HepG2 (cell line): ENCODE measurements around the gene FOXA1. TPM values are rescaled to one million over a fixed set of nuclear protein-coding genes. Genes with fewer than 3 reads are reported as not detected.

Experiments
- BRD4 ChIP-seq: sonication (generic); formaldehyde crosslinking; IDR thresholded peaks from 2 replicates; pipeline ENCODE4 v1.4.0; 2020; ENCODE audit warnings: missing genetic modification reagents
- CENPX ChIP-seq: sonication (generic); formaldehyde crosslinking; IDR thresholded peaks from 2 replicates; pipeline ENCODE4 v1.9.0; 2021; ENCODE audit warnings: mild to moderate bottlenecking, missing genetic modification reagents, moderate library complexity
- FOXA1 ChIP-seq, 2 experiments: fragments of 450-650 bp in 1 of 2; sonication (generic) in 1 of 2; formaldehyde crosslinking in 1 of 2; IDR thresholded peaks; 2 replicates each; pipeline versions ENCODE4 v1.4.0 to v1.6.1; 2016 to 2020; ENCODE audit warnings: missing genetic modification reagents in 1 of 2
- FOXK2 ChIP-seq: fragments of 450-650 bp; IDR thresholded peaks from 2 replicates; pipeline ENCODE4 v1.6.1; 2016
- HNRNPK ChIP-seq: fragments of 200-400 bp; formaldehyde crosslinking; IDR thresholded peaks from 2 replicates; pipeline ENCODE4 v1.6.1; 2018; ENCODE audit warnings: low read length, low read depth, moderate library complexity, mild to moderate bottlenecking; ENCODE audit not compliant: poor library complexity, severe bottlenecking
- LBX2 ChIP-seq: sonication (generic); formaldehyde crosslinking; IDR thresholded peaks from 2 replicates; pipeline ENCODE4 v1.5.0; 2020; ENCODE audit warnings: missing genetic modification reagents, mild to moderate bottlenecking, borderline replicate concordance
- MAX ChIP-seq: IDR thresholded peaks from 2 replicates; pipeline ENCODE4 v1.6.1; 2012; ENCODE audit warnings: inconsistent platforms
- MAZ ChIP-seq, 2 experiments: sonication (generic) in 1 of 2; formaldehyde crosslinking in 1 of 2; IDR thresholded peaks; 2 replicates each; pipeline versions ENCODE4 v1.5.0 to v1.6.1; 2012 to 2020; ENCODE audit warnings: low read depth in 2 of 2, mild to moderate bottlenecking in 2 of 2, borderline replicate concordance in 1 of 2, improper control_type of control experiment in 1 of 2, low read length in 1 of 2, missing genetic modification reagents in 1 of 2, moderate library complexity in 1 of 2
- MBNL3 ChIP-seq: fragments of 250-450 bp; sonication (Bioruptor Pico); conservative IDR thresholded peaks from 2 replicates; pipeline ENCODE4 v1.8.0; 2022; ENCODE audit warnings: mild to moderate bottlenecking, inconsistent platforms
- MEIS1 ChIP-seq: sonication (generic); formaldehyde crosslinking; IDR thresholded peaks from 2 replicates; pipeline ENCODE4 v1.9.0; 2021; ENCODE audit warnings: mild to moderate bottlenecking, missing genetic modification reagents, moderate library complexity, borderline replicate concordance
- NCOA1 ChIP-seq: sonication (generic); formaldehyde crosslinking; IDR thresholded peaks from 2 replicates; pipeline ENCODE4 v1.9.0; 2021; ENCODE audit warnings: missing genetic modification reagents
- NR3C1 ChIP-seq: sonication (generic); formaldehyde crosslinking; IDR thresholded peaks from 2 replicates; pipeline ENCODE4 v1.4.0; 2020; ENCODE audit warnings: missing genetic modification reagents
- POGZ ChIP-seq: sonication (generic); formaldehyde crosslinking; IDR thresholded peaks from 2 replicates; pipeline ENCODE4 v1.4.0; 2020; ENCODE audit warnings: mild to moderate bottlenecking, missing genetic modification reagents
- SIX4 ChIP-seq: sonication (generic); formaldehyde crosslinking; IDR thresholded peaks from 2 replicates; pipeline ENCODE4 v1.4.0; 2020; ENCODE audit warnings: missing genetic modification reagents
- SMAD9 ChIP-seq: sonication (generic); formaldehyde crosslinking; IDR thresholded peaks from 2 replicates; pipeline ENCODE4 v1.5.1; 2020; ENCODE audit warnings: mild to moderate bottlenecking, missing genetic modification reagents
- THAP7 ChIP-seq: sonication (generic); formaldehyde crosslinking; IDR thresholded peaks from 2 replicates; pipeline ENCODE4 v1.8.1; 2023; ENCODE audit warnings: mild to moderate bottlenecking, missing genetic modification reagents
- TSC22D2 ChIP-seq: sonication (generic); formaldehyde crosslinking; IDR thresholded peaks from 2 replicates; pipeline ENCODE4 v1.5.1; 2020; ENCODE audit warnings: missing genetic modification reagents, mild to moderate bottlenecking, borderline replicate concordance
- XBP1 ChIP-seq: sonication (generic); formaldehyde crosslinking; IDR thresholded peaks from 2 replicates; pipeline ENCODE4 v1.5.0; 2020; ENCODE audit warnings: missing genetic modification reagents
- ZFP36L1 ChIP-seq: sonication (generic); formaldehyde crosslinking; IDR thresholded peaks from 2 replicates; pipeline ENCODE4 v1.8.0; 2022; ENCODE audit warnings: mild to moderate bottlenecking, missing genetic modification reagents, moderate library complexity
- ZNF513 ChIP-seq: sonication (generic); formaldehyde crosslinking; conservative IDR thresholded peaks from 2 replicates; pipeline ENCODE4 v1.5.0; 2020; ENCODE audit warnings: missing genetic modification reagents
- ZNF543 ChIP-seq: sonication (generic); formaldehyde crosslinking; IDR thresholded peaks from 2 replicates; pipeline ENCODE4 v1.4.0; 2020; ENCODE audit warnings: mild to moderate bottlenecking, missing genetic modification reagents
- ZNF552 ChIP-seq: sonication (generic); formaldehyde crosslinking; IDR thresholded peaks from 2 replicates; pipeline ENCODE4 v1.9.0; 2022; ENCODE audit warnings: missing genetic modification reagents, mild to moderate bottlenecking, borderline replicate concordance
- ZNF746 ChIP-seq: sonication (generic); formaldehyde crosslinking; IDR thresholded peaks from 2 replicates; pipeline ENCODE4 v1.8.0; 2022; ENCODE audit warnings: mild to moderate bottlenecking, missing genetic modification reagents
- ZNF891 ChIP-seq: sonication (generic); formaldehyde crosslinking; IDR thresholded peaks from 2 replicates; pipeline ENCODE4 v1.5.0; 2020; ENCODE audit warnings: mild to moderate bottlenecking, missing genetic modification reagents
- polyA plus RNA-seq, 8 experiments: library from polyadenylated mRNA; depleted of rRNA in 3 of 8; stranded (reverse) in 7 of 8; unstranded in 1 of 8; fragments of >200 nt; fragmentation: Illumina TruSeq in 4 of 8; extraction: Trizol in 4 of 8; gene quantifications; 2 replicates each; pipeline versions ENCODE4 v1.2.1 to v1.2.3, GENCODE V29; 2011 to 2016; ENCODE audit warnings: low read depth in 4 of 8, missing spikeins in 1 of 8, mixed read lengths in 1 of 8; ENCODE audit not compliant: insufficient read depth in 1 of 8
- total RNA-seq, 5 experiments: library from RNA; depleted of rRNA; stranded (reverse); fragments of >200 nt; fragmentation: Illumina TruSeq; extraction: Trizol; gene quantifications; 2 replicates each; pipeline ENCODE4 v1.2.3, GENCODE V29; 2016; ENCODE audit warnings: low read depth in 1 of 5

Gene FOXA1
- total and polyA plus RNA-seq, 2 of the 13 experiments (the other 11 are each of a cell fraction or from before 2014, with no cell fraction given): 43.4 to 58.6 TPM

GRCh38 chr14:37594971-37595808, at the start of gene FOXA1, which contains the start of gene TTC6 (continued):
- TF ChIP-seq HNRNPK (peak; percentile 86), ZNF543 (no peak), FOXA1 (IDR thresholded peaks at IDR 0.05) (no peak), FOXA1 (CRISPR knock-in tag; IDR thresholded peaks at IDR 0.05) (peak; percentile 24; the same call in 1 of the 2 replicates), FOXK2 (no peak), ZNF513 (0 out of 2 replicates have a peak, but pooled peaks have one; percentile 16), NR3C1 (CRISPR knock-in tag) (no peak), POGZ (CRISPR knock-in tag) (no peak; the same call in 1 of the 2 replicates), MEIS1 (CRISPR knock-in tag) (no peak), SIX4 (no peak; the same call in 1 of the 2 replicates), ZNF746 (no peak), CENPX (CRISPR knock-in tag) (no peak), XBP1 (CRISPR knock-in tag) (no peak; the same call in 1 of the 2 replicates), MAX (no peak), ZNF891 (CRISPR knock-in tag) (peak; percentile 17; the same call in 1 of the 2 replicates), SMAD9 (CRISPR knock-in tag) (peak; percentile 70; the same call in 1 of the 2 replicates), ZFP36L1 (CRISPR knock-in tag) (no peak), NCOA1 (CRISPR knock-in tag) (no peak; the same call in 1 of the 2 replicates), ZNF552 (CRISPR knock-in tag) (peak; percentile 18; the same call in 1 of the 2 replicates), BRD4 (peak; percentile 69), LBX2 (CRISPR knock-in tag) (no peak; the same call in 1 of the 2 replicates), MBNL3 (CRISPR knock-in tag) (no peak), THAP7 (CRISPR knock-in tag) (no peak; the same call in 1 of the 2 replicates), MAZ (IDR thresholded peaks at IDR 0.05; ENCODE audit: borderline replicate concordance, low read depth, low read length) (peak; percentile 81), MAZ (CRISPR knock-in tag; IDR thresholded peaks at IDR 0.05; ENCODE audit: low read depth) (no peak; the same call in none of the 2 replicates), TSC22D2 (peak; percentile 27; the same call in 1 of the 2 replicates)
